GM13977 (cell line): ENCODE measurements around the gene CDH23.

Source experiments
- DNase-seq: peaks from one replicate; pipeline ENCODE4 v3.0.0; 2012; ENCODE audit warnings: low spot score
- in situ Hi-C: fragments of 300-500 bp; cut with MboI; formaldehyde crosslinking; loops from one replicate; pipeline ENCODE4 v1.12.0; 2022; ENCODE audit warnings: low sequenced_read_pairs, low pct_unique_long_range_greater_than_20kb, mixed read lengths, inconsistent platforms; ENCODE audit not compliant: unreplicated experiment
- TF ChIP-seq, protein P1 (sequence below): IDR thresholded peaks from 2 replicates; pipeline ENCODE4 v1.5.1; 2012; ENCODE audit warnings: mild to moderate bottlenecking, control low read depth; ENCODE audit not compliant: insufficient read depth; ENCODE audit errors: extremely low read depth, missing control alignments

The CDH23 gene

DNA sequence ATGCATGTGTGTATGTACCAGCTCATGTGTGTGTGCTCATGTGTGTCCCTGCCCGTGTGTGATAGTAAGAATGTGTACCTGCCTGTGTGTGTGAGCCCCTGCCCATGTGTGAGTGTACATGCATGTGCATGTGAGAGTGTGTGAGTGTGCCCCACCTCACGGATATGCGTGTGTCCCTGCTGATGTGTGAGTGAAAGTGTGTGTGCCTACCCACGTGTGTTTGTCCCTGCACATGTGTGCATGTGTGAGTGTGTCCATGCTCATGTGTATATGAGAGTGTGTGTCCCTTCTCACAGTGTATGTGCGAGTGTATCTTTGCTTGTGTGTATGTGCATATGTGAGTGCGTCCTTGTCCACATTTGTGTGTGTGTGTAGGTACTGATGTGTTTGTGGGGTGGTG lies 69.6 kb downstream of the CDH23 start:
- TF ChIP-seq, protein P1, sequence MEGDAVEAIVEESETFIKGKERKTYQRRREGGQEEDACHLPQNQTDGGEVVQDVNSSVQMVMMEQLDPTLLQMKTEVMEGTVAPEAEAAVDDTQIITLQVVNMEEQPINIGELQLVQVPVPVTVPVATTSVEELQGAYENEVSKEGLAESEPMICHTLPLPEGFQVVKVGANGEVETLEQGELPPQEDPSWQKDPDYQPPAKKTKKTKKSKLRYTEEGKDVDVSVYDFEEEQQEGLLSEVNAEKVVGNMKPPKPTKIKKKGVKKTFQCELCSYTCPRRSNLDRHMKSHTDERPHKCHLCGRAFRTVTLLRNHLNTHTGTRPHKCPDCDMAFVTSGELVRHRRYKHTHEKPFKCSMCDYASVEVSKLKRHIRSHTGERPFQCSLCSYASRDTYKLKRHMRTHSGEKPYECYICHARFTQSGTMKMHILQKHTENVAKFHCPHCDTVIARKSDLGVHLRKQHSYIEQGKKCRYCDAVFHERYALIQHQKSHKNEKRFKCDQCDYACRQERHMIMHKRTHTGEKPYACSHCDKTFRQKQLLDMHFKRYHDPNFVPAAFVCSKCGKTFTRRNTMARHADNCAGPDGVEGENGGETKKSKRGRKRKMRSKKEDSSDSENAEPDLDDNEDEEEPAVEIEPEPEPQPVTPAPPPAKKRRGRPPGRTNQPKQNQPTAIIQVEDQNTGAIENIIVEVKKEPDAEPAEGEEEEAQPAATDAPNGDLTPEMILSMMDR, result no peak
- in situ Hi-C loops, result no loop called here
- no peak for DNase-seq

DNA sequence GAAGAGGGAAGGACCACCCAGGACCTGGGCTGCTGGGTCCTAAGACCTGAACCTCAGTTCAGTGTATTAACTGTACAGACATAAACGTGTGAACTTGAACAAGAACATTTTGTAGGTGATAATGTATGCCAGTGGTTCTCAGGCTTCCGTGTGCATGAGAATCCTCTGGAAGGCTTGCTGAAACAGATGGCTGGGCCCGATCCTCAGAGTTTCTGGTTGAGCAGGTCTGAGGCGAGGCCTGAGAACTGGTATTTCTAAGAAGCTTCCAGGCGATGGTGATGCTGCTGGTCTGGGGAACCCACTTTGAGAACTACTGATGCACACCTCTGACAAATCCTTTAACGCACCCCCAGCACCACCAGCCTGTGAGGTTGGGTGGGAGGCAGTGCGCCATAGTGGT lies 70.4 kb downstream of the CDH23 start:
- no peak for DNase-seq
- TF ChIP-seq, protein P1, result no peak
- in situ Hi-C loops, result no loop called here

DNA sequence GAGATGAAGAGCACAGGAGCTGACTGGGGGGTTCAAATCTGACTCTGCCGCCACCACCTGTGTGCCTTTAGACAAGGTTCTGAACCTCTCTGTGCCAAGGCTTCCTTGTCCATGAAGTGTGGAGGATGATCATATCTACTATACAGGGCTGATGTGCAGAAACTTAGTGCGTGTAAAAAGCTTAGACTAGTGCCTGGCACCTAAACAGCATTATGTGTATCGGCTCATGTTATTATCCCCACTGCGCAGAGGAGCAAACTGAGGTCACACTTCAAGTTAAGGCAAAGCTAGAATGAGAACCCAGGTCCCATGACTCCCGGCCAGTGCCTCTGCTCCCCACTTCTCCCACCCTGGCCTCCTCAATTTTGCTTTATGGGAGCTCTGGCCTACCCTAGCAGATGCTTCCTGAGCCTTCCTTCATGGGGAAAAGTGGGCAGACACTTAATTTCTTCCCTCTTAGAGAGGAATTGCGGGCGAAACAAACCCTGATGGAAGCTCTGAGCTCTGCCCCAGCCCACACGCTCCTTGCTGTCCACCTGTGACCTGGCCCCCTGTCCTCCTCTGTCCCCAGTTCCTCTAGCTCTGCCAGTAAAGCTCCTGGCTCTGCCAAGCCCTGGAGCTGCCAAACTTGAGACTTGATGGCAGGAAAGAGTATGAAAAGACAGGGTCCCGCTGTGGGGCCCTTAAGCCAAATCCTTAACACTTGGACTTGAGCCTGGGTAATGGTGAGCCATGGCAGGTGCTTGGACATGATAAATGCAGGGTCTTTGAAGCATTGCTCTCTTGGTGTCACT lies 71.0 kb downstream of the CDH23 start:
- in situ Hi-C loops, result no loop called here
- DNase-seq, result no peak
- TF ChIP-seq, protein P1, result no peak

DNA sequence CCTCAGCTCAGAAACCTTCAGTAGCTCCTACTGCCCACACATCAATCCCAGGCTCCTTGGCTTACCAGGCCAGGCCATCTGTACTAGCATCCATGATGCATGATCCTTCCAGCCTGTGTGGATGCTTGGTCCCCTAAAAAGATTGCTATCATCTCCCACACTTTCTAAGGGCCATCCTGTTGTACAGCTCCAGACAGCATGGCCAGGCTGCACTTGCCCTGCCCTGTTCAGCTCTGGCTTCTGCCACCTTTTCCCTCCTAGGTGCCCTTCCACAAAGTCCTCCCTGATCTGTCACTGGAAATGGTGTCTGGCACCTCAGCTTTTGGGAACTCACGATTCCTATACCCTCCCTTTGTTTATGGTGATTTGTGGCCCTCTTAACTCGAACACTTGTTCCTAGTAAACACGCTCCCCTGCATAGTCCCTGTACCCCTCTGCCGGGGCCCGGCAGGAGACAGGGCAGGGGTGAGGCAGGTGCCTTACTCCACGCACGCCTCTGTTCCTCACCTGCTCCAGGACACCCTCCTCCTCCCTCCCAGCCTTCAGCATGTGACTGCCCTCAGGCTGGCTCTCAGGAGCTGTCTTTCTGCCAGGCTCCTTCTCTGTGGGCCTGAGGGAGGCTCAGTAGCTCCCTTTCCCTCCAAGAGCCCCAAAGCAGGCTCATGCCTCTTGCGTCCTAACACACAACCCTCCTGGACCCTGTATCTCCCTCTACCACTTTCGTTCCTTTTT lies 71.8 kb downstream of the CDH23 start:
- in situ Hi-C loops, result no loop called here
- TF ChIP-seq, protein P1, result no peak
- DNase-seq, result no peak

DNA sequence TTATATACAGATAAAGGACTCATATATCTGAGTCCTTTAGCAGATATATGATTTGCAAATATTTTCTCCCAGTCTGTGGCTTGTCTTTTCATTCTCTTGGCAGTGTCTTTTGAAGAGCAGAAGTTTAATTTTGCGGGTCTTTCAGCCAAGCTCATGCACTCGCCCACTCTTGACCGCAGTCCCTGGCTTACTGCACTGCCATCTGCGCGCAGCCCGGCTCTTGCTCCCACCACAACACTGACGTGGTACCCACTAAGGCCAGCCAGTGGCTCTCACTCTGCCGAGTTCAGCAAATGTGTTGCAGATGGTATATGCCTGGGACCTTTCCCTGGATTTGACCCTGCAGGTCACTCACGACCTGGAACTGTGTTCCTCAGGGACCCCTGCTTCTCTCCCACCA lies 74.3 kb downstream of the CDH23 start:
- no peak for DNase-seq
- in situ Hi-C loops, result no loop called here
- TF ChIP-seq, protein P1, result no peak

DNA sequence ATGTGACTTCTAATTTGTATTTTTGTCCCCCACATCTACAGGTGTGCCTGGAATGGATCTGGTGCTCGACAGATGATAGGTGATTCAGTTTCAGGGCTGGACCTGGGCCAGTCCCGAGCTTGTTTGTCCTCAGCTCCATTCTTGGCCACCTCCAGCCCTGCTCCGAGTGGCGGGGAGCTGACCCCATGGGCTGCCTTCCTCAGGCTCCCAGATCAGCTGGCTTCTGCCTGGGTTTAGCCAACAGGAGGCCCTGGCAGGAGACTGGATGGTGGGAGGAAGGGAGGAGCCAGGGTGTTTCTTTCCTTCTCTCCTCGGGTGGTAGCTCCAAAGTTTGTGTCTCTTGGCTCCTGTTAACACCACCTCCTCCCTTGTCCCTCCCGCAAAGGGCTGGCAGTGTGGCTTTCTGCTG lies 75.2 kb downstream of the CDH23 start:
- DNase-seq, result no peak
- TF ChIP-seq, protein P1, result no peak
- in situ Hi-C loops, result no loop called here
